Mammary epithelial cell (primary cell): Measurements from ENCODE around the gene CFAP73.

Experiments
- CTCF ChIP-seq, 2 donors: IDR thresholded peaks in 1 of 2; conservative IDR thresholded peaks in 1 of 2; 2 replicates each; pipeline ENCODE4 v1.5.1; 2011 to 2012; ENCODE audit warnings: inconsistent platforms in 2 of 2, low read length in 2 of 2, mild to moderate bottlenecking in 2 of 2, control low read depth in 1 of 2, low read depth in 1 of 2; ENCODE audit not compliant: insufficient read depth in 1 of 2; ENCODE audit errors: extremely low read depth in 1 of 2
- EZH2 ChIP-seq: IDR thresholded peaks from 2 replicates; pipeline ENCODE4 v1.6.1; 2012; ENCODE audit warnings: low read length, inconsistent platforms, borderline replicate concordance

DNA sequence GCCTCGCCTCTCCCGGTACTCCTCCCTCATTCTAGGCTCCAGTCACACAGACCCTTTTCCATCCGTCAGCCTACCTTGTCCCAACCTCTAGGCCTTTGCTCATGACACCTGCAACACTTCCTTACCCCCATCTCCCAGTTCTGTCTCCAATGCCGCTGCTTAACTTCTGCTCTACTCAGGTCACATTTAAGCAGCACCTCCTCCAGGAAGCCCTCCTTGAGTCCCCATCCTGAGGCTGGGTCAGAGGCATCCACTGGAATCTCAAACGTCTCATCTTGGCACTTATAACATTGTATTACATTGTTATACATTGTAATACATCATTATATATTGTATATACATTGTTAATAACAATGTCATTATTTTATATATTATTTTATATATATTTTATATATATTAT, 46.7 kb upstream of the CFAP73 start:
- TF ChIP-seq CTCF (conservative IDR thresholded peaks at IDR 0.05 in 1 of 2, IDR thresholded peaks at IDR 0.05 in 1 of 2; ENCODE audit: extremely low read depth in 1 of 2, insufficient read depth in 1 of 2, low read depth in 1 of 2, low read length in 2 of 2) = no peak
- no peak for TF ChIP-seq EZH2
